GM18868 (cell line): ENCODE measurements around the gene PSME1.

Source experiments
- ATAC-seq: cut with Tn5 transposase; IDR thresholded peaks from one replicate; pipeline ENCODE4 v1.9.1; 2021; ENCODE audit warnings: mild to moderate bottlenecking, moderate library complexity; ENCODE audit not compliant: unreplicated experiment

PSME1 gene

DNA sequence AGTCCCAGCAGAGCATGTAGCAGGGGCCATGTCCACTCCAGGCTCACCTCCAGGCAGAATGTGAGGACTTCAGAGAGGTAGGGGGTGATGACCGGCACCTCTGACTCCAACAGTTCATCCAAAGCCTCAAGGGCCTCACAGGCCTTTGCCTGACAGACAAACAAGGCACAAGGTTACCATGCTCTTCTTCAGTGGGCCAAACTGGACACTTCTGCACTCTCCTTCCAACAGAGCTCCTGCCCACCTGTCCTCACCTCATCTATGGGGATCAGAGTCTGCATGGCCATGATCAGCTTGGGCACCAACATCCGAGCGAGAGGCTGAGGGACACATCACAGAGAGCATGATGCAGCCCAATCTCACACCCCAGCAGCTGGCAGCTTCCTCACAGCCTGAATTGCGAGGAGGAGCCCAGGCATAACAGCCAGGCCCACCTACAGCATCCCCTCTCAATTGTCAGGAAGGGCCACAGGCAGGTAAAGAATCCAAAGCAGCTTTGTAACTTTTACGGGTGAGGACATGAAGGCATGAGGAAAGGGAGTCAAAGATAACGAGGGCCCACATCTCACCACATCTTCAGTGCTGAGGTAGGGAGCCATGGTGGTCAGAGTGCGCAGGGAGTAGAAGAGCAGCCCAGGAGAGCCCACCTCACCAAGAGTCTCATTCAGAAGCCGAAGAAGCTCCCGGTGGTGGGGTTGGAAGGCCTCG lies 51.0 kb downstream of the PSME1 start:
- no peak for ATAC-seq

DNA sequence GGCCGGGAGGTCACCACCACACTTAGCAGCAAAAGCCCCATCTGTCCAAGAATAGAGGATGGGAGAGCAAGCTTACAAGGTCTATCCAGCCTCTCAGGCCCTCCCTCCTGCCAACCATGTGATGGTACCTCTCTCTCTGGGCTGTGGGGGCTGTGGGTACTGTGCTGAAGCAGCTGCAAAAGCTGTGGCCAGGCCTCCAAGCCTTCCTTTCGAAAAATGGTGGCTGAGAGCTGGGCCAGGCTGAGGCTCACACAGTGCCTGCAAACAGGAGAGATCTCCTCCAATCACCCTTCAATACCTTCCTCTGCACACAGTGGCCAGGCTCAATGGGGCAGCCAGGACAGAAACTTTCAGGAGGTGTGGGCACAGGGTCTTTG lies 51.5 kb downstream of the PSME1 start:
- ATAC-seq = no peak
